Vagina (tissue), 2 donors: Measurements from ENCODE around the gene SLC28A1.
A peak's percentile ranks its signal among the peaks of the same experiment; 100 is the strongest.

Experiments
- CTCF ChIP-seq, 3 experiments: fragments of 450-650 bp in 2 of 3; fragments of 200-600 bp in 1 of 3; sonication (generic) in 1 of 3; IDR thresholded peaks; one replicate each; pipeline ENCODE4 v1.5.1; 2017 to 2019; ENCODE audit warnings: antibody characterized with exemption in 3 of 3, mild to moderate bottlenecking in 2 of 3, moderate library complexity in 2 of 3
- POLR2A ChIP-seq, 2 donors: fragments of 450-650 bp; IDR thresholded peaks; one replicate each; pipeline ENCODE4 v1.6.1; 2017; ENCODE audit warnings: antibody characterized with exemption in 2 of 2, mild to moderate bottlenecking in 2 of 2, moderate library complexity in 2 of 2

- TF ChIP-seq CTCF (IDR thresholded peaks at IDR 0.05) (peak in 1 of 3 experiments; percentile 18), POLR2A (IDR thresholded peaks at IDR 0.05) (peak in 1 of 2 donors; percentile 64)
Measured at GRCh38 chr15:84980196-84981053, 96.0 kb downstream of the SLC28A1 start.
